GM13976 (cell line): ENCODE measurements around the gene ALDH16A1.

Source experiments
- DNase-seq: peaks from one replicate; pipeline ENCODE4 v3.0.0; 2012; ENCODE audit warnings: low spot score
- CTCF ChIP-seq: IDR thresholded peaks from 2 replicates; pipeline ENCODE4 v1.5.1; 2012; ENCODE audit warnings: borderline replicate concordance, mild to moderate bottlenecking; ENCODE audit not compliant: insufficient read depth; ENCODE audit errors: extremely low read depth, missing control alignments, control extremely low read depth
- in situ Hi-C: fragments of 300-500 bp; cut with MboI; formaldehyde crosslinking; loops from one replicate; pipeline ENCODE4 v1.12.0; 2022; ENCODE audit warnings: low sequenced_read_pairs, mixed read lengths, inconsistent platforms; ENCODE audit not compliant: unreplicated experiment

ALDH16A1 gene

GRCh38 chr19:49428547-49429451, 24.2 kb upstream of the ALDH16A1 start:
- no peak for TF ChIP-seq CTCF
- DNase-seq: no peak
- in situ Hi-C loops: loop anchor here (25.0 kb wide), 1 partner anchor 166 kb away; no protein-coding TSS in a partner anchor

- in situ Hi-C loops: loop anchor here (25.0 kb wide), 1 partner anchor 168 kb away; no protein-coding TSS in a partner anchor
- peak; percentile 33 for DNase-seq
- no peak for TF ChIP-seq CTCF
Measured at GRCh38 chr19:49430172-49430677, 22.8 kb upstream of the ALDH16A1 start.

GRCh38 chr19:49430678-49431329, 22.2 kb upstream of the ALDH16A1 start:
- peak; percentile 66 for DNase-seq
- in situ Hi-C loops: loop anchor here (25.0 kb wide), 1 partner anchor 169 kb away; no protein-coding TSS in a partner anchor
- peak; percentile 6 for TF ChIP-seq CTCF

- DNase-seq: peak; percentile 53
- in situ Hi-C loops: loop anchor here (25.0 kb wide), 1 partner anchor 169 kb away; no protein-coding TSS in a partner anchor
- TF ChIP-seq CTCF: no peak
Measured at GRCh38 chr19:49431330-49431749, 21.7 kb upstream of the ALDH16A1 start.

- TF ChIP-seq CTCF: no peak
- in situ Hi-C loops: loop anchor here (25.0 kb wide), 1 partner anchor 170 kb away; no protein-coding TSS in a partner anchor
- peak; percentile 63 for DNase-seq
Measured at GRCh38 chr19:49432141-49433073, 20.6 kb upstream of the ALDH16A1 start.
